ENCODE measurements around the gene EPB41L1.

Gene EPB41L1

GRCh38 chr20:36154700-36155628 lies at the start of gene EPB41L1:
Gene EPB41L1, plus strand, starts transcription at chr20:36154740. Its CDS starts 19,038 bp downstream, at chr20:36173778.
- Mint-ChIP-seq H3K4me1 (peaks cover 47% of the 10 kb centered on the region), H3K27me3 (ENCODE audit: low read depth, poor library complexity) (peaks cover 8% of the 10 kb centered on the region), H3K9me3 (no peaks in the 10 kb centered on the region), H3K36me3 (ENCODE audit: low read depth) (no peaks in the 10 kb centered on the region), H3K4me3 (peak within 1 kb of the TSS; percentile 85), H3K27ac (no peak within 1 kb of the TSS)
- TF ChIP-seq CTCF (IDR thresholded peaks at IDR 0.05): no peak
- peak; percentile 69 for DNase-seq

- Mint-ChIP-seq H3K27me3 (ENCODE audit: low read depth, poor library complexity) (peaks cover 10% of the 10 kb centered on the region), H3K4me3 (no peak overlapping the region), H3K27ac (no peak overlapping the region), H3K9me3 (no peaks in the 10 kb centered on the region), H3K4me1 (peaks cover 25% of the 10 kb centered on the region), H3K36me3 (ENCODE audit: low read depth) (no peaks in the 10 kb centered on the region)
- no peak for TF ChIP-seq CTCF (IDR thresholded peaks at IDR 0.05)
- no peak for DNase-seq
These were observed 49.7 kb upstream of the EPB41L1 start for GRCh38 chr20:36104856-36105255.

GRCh38 chr20:36105711-36106226 lies 48.8 kb upstream of the EPB41L1 start:
- TF ChIP-seq CTCF (IDR thresholded peaks at IDR 0.05): no peak
- Mint-ChIP-seq H3K36me3 (ENCODE audit: low read depth) (no peaks in the 10 kb centered on the region), H3K27ac (no peak overlapping the region), H3K4me1 (peaks cover 25% of the 10 kb centered on the region), H3K9me3 (no peaks in the 10 kb centered on the region), H3K4me3 (no peak overlapping the region), H3K27me3 (ENCODE audit: low read depth, poor library complexity) (peaks cover 6% of the 10 kb centered on the region)
- no peak for DNase-seq

- Mint-ChIP-seq H3K27me3 (ENCODE audit: low read depth, poor library complexity) (peaks cover 7% of the 10 kb centered on the region), H3K4me3 (no peak overlapping the region), H3K36me3 (ENCODE audit: low read depth) (no peaks in the 10 kb centered on the region)
These were observed 47.9 kb upstream of the EPB41L1 start for GRCh38 chr20:36106606-36107005.

GRCh38 chr20:36107881-36108280 lies 46.7 kb upstream of the EPB41L1 start:
- Mint-ChIP-seq H3K9me3 (no peaks in the 10 kb centered on the region), H3K4me1 (peaks cover 23% of the 10 kb centered on the region), H3K36me3 (ENCODE audit: low read depth) (no peaks in the 10 kb centered on the region), H3K4me3 (no peak overlapping the region), H3K27me3 (ENCODE audit: low read depth, poor library complexity) (peaks cover 17% of the 10 kb centered on the region), H3K27ac (no peak overlapping the region)
- no peak for TF ChIP-seq CTCF (IDR thresholded peaks at IDR 0.05)
- no peak for DNase-seq

More at GRCh38 chr20:36106606-36107005, 47.9 kb upstream of the EPB41L1 start:
- DNase-seq: no peak
- H3K27ac Mint-ChIP-seq: no peak overlapping the region
- H3K4me1 Mint-ChIP-seq: peaks cover 21% of the 10 kb centered on the region
- no peaks in the 10 kb centered on the region for H3K9me3 Mint-ChIP-seq
- TF ChIP-seq CTCF (IDR thresholded peaks at IDR 0.05): no peak

Measured in nephron progenitor cell (in vitro differentiated cells).